Activated naive CD4-positive, alpha-beta T cell treated with anti-CD3 and anti-CD28 coated beads, Interleukin-2, amount 50 U/mL, for 16 hours (primary cell): ENCODE measurements around the gene ARL10.

Experiments used
- DNase-seq: peaks from one replicate; pipeline ENCODE4 v3.0.0-alpha.2; 2020

Gene ARL10

GRCh38 chr5:176365351-176366231, at the start of gene ARL10:
Gene ARL10 (plus strand): TSS chr5:176365487. CDS start chr5:176365564, 77 bp downstream.
- peak; percentile 69 for DNase-seq

- no peak for DNase-seq
These were observed 47.5 kb upstream of the ARL10 start for GRCh38 chr5:176317534-176318374.

DNA sequence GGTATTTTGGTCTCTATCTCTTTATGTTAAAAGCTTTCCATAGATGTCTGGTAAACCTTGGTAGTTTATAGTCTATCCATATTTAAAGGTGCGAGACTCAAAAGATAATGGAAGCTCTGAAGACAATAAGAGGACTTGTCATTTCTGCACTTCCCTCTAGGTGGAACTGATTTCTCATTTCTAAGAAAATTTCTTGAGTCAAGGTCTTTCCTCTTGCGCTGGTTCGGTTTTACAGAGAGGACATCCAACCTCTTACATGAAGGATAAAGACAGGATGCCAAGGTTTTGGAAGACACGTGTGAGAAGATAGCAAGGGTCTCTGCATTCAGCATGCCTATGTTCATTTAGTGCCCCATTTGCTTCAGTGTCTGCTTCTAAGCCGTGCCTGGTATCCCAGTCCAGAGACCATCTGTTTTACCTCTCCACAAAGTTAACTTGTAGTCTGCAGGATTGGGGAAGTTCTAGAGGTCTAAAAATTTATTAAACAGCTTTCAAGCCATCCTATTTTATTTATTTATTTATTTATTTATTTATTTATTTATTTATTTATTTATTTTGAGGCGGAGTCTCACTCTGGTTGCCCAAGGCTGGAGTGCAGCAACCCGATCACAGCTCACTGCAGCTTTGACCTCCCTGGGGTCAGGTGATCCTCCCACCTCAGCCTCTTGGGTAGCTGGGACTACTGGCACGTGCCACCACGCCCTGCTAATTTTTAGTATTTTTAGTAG, 45.3 kb upstream of the ARL10 start:
- no peak for DNase-seq

DNA sequence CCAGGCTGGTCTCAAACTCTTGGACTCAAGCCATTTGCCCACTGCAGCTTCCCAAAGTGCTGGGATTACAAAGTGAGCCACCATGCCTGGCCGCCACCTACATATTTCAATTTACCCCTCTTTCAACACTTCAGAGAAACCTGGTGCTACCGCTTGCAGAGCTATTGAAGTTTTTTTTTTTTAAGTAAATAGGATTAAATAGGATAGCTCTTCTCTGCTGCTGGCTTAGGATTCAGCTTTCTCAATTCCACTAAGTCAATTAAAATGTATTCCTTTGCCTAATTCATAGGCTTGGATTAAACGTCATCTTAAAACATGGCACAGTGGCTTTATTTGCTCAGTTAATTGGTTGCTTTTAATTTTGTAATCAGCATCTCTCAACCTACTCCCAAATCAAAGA, 44.7 kb upstream of the ARL10 start:
- DNase-seq, result no peak

- DNase-seq, result no peak
These were observed 31.1 kb upstream of the ARL10 start for GRCh38 chr5:176334031-176334770.

- DNase-seq, result no peak
These were observed 27.4 kb upstream of the ARL10 start for GRCh38 chr5:176337913-176338312.

DNA sequence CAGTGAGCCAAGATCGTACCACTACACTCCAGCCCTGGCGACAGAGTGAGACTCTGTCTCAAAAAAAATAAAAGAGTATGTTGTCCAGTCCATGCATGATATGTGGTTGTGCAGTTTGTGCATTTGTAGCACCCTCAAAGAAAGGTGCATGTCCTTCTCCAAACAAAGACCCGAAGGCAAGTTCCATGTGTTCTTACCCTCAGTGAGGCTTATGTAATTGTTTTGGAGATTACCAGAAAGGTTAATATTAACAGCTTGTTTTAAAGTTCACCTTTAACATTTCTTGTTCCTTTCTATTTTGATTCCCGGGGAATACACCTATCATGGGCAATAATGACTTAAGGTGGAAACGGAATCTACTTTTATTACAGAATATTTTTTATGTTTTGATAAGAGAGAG, 26.0 kb upstream of the ARL10 start:
- DNase-seq, result no peak

GRCh38 chr5:176341325-176342157, 23.7 kb upstream of the ARL10 start:
- no peak for DNase-seq

DNA sequence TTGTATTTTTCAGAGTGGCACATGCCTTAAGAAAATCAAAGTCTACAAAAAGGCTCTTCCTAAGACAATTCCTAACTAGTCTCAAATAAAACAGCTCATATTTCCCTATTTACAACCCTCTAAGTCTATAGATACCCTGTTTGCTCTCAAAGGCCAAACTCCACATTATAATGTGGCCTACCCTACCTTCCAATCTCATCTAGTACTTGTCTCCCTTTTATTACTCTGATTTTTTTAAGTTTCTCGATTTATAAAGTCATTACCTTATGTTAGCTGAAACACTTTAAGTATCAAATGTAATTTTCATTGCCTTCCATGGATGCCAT, 23.2 kb upstream of the ARL10 start:
- DNase-seq, result no peak

GRCh38 chr5:176342766-176343458, 22.4 kb upstream of the ARL10 start:
- DNase-seq, result no peak

DNA sequence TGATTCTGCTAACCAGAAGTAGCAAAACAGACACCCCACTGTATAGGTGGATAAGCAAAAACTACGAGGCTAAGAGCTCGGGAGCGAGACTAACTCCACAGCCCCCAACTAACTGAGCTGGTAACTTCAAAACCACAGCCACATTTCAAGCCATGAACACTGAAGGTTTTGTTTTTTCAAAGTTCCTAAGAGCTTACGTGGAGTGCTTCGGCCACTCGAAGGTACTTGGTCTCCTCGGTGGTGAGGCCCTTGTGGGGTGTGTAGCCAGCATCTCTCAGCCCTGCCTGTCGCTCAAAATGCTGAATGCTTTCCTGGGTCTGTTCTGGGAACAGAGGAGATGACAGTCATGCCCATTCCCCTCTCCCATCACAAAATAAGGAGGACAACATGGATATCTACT, 14.9 kb upstream of the ARL10 start:
- DNase-seq, result no peak

- no peak for DNase-seq
These were observed 13.0 kb upstream of the ARL10 start for GRCh38 chr5:176352116-176352878.

GRCh38 chr5:176353533-176353932, 11.8 kb upstream of the ARL10 start:
- DNase-seq, result no peak

- DNase-seq, result no peak
These were observed 9.7 kb upstream of the ARL10 start for GRCh38 chr5:176355400-176356178.

DNA sequence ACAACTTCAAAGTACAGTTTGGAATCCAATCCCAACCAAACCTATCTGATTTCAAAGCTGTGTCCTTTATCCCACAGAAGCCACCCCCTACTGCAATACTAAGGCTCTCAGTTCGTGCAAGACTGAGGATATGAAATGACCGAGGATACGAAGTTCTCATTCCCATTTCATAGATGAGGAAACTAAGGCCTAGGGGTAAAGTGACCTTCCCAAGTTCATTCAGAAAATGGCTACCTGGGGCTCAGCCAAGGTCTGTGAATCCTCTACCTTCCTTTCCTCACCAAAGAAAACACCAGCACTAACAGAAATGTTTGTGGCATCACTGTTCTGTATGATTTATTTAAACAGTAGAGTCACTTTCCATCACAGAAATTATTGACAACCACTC, 9.1 kb upstream of the ARL10 start:
- no peak for DNase-seq

- no peak for DNase-seq
These were observed 5.6 kb upstream of the ARL10 start for GRCh38 chr5:176359658-176360057.

- no peak for DNase-seq
These were observed 4.3 kb upstream of the ARL10 start for GRCh38 chr5:176360894-176361436.

GRCh38 chr5:176361437-176362232, 3.7 kb upstream of the ARL10 start, which contains the start of gene KIAA1191:
Gene KIAA1191 (minus strand): TSS chr5:176361764. CDS start chr5:176359508, 2,256 bp downstream.
- peak; percentile 94 for DNase-seq

DNA sequence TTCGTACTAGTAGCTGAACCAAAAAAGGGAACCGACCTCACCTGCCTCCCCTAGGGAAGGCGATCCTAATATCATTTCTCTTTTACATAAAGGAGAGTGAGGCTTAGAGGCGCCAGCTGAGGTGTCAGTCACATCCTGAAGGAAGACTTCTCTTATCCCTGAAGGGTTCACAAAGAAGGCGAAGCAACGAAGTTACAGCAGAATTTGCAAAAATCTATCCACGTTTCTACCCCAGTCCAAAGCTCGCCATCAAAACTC, 3.1 kb upstream of the ARL10 start:
- DNase-seq, result no peak
